Suppressor macrophage (primary cell): ENCODE data around the gene SLC6A11.

Experiments
- DNase-seq, 4 experiments: peaks; one replicate each; pipeline ENCODE4 v3.0.0-alpha.2; 2020 to 2022

SLC6A11 gene

GRCh38 chr3:10930666-10931040, 114.6 kb downstream of the SLC6A11 start:
- DNase-seq = no peak

- DNase-seq = no peak
These were observed 116.6 kb downstream of the SLC6A11 start for GRCh38 chr3:10932596-10932995.

GRCh38 chr3:10933021-10933420, 117.0 kb downstream of the SLC6A11 start:
- DNase-seq = no peak

- DNase-seq = no peak
These were observed 117.4 kb downstream of the SLC6A11 start for GRCh38 chr3:10933470-10933804.

- no peak for DNase-seq
These were observed 117.9 kb downstream of the SLC6A11 start for GRCh38 chr3:10933805-10934481.

GRCh38 chr3:10935028-10935427, 119.0 kb downstream of the SLC6A11 start:
- no peak for DNase-seq

- DNase-seq = no peak
These were observed 120.0 kb downstream of the SLC6A11 start for GRCh38 chr3:10935846-10936631.

- DNase-seq = no peak
These were observed 120.7 kb downstream of the SLC6A11 start for GRCh38 chr3:10936686-10937085.

- DNase-seq = no peak
These were observed 121.3 kb downstream of the SLC6A11 start for GRCh38 chr3:10937141-10937825.

GRCh38 chr3:10939556-10939955, 123.5 kb downstream of the SLC6A11 start:
- DNase-seq = no peak

GRCh38 chr3:10940106-10940505, 124.1 kb downstream of the SLC6A11 start:
- no peak for DNase-seq

- DNase-seq = peak; percentile 26 to 49 (median 38)
These were observed 125.9 kb downstream of the SLC6A11 start for GRCh38 chr3:10941972-10942371.

- DNase-seq = no peak
These were observed 126.7 kb downstream of the SLC6A11 start for GRCh38 chr3:10942690-10943205.

- no peak for DNase-seq
These were observed 128.8 kb downstream of the SLC6A11 start for GRCh38 chr3:10944866-10945265.

GRCh38 chr3:10945683-10946287, 129.8 kb downstream of the SLC6A11 start:
- peak; percentile 61 to 81 (median 74) for DNase-seq

GRCh38 chr3:10946526-10946925, 130.5 kb downstream of the SLC6A11 start:
- DNase-seq = no peak

GRCh38 chr3:10948326-10948725, 132.3 kb downstream of the SLC6A11 start:
- no peak for DNase-seq

GRCh38 chr3:10949197-10949596, 133.2 kb downstream of the SLC6A11 start:
- no peak for DNase-seq

- DNase-seq = peak; percentile 35 to 61 (median 54)
These were observed 134.7 kb downstream of the SLC6A11 start for GRCh38 chr3:10950476-10951294.

- no peak for DNase-seq
These were observed 135.4 kb downstream of the SLC6A11 start for GRCh38 chr3:10951295-10951926.

GRCh38 chr3:10952525-10952924, 136.5 kb downstream of the SLC6A11 start:
- DNase-seq = no peak

- DNase-seq = no peak
These were observed 138.7 kb downstream of the SLC6A11 start for GRCh38 chr3:10954740-10955139.
